HG02973 (cell line): ENCODE measurements around the gene S100A8.

Source experiments
- ATAC-seq: cut with Tn5 transposase; IDR thresholded peaks from one replicate; pipeline ENCODE4 v1.9.1; 2021; ENCODE audit warnings: moderate library complexity; ENCODE audit not compliant: unreplicated experiment

The S100A8 gene

GRCh38 chr1:153364156-153364555 lies 26.7 kb downstream of the S100A8 start:
- ATAC-seq, result no peak

- no peak for ATAC-seq
These were observed 27.2 kb downstream of the S100A8 start for GRCh38 chr1:153363641-153364040.

GRCh38 chr1:153362187-153362775 lies 28.6 kb downstream of the S100A8 start:
- no peak for ATAC-seq

GRCh38 chr1:153361480-153362109 lies 29.3 kb downstream of the S100A8 start:
- no peak for ATAC-seq

GRCh38 chr1:153360592-153361479 lies 30.0 kb downstream of the S100A8 start:
- ATAC-seq, result no peak

- no peak for ATAC-seq
These were observed 30.7 kb downstream of the S100A8 start for GRCh38 chr1:153360190-153360589.

- no peak for ATAC-seq
These were observed 31.6 kb downstream of the S100A8 start for GRCh38 chr1:153359241-153359640.

GRCh38 chr1:153358691-153358975 lies 32.2 kb downstream of the S100A8 start:
- no peak for ATAC-seq

GRCh38 chr1:153357853-153358690 lies 32.8 kb downstream of the S100A8 start, which contains the start of gene S100A9:
Gene S100A9 (plus strand): TSS chr1:153357854. CDS start chr1:153358284, 430 bp downstream.
- no peak for ATAC-seq

GRCh38 chr1:153357076-153357852 lies 33.6 kb downstream of the S100A8 start:
- ATAC-seq, result no peak

GRCh38 chr1:153356392-153357075 lies 34.3 kb downstream of the S100A8 start:
- ATAC-seq, result no peak

- no peak for ATAC-seq
These were observed 35.3 kb downstream of the S100A8 start for GRCh38 chr1:153355445-153356071.

GRCh38 chr1:153354515-153355193 lies 36.2 kb downstream of the S100A8 start:
- ATAC-seq, result no peak

GRCh38 chr1:153353226-153353947 lies 37.5 kb downstream of the S100A8 start:
- ATAC-seq, result no peak

GRCh38 chr1:153352523-153352922 lies 38.4 kb downstream of the S100A8 start:
- ATAC-seq, result no peak

GRCh38 chr1:153350321-153350957 lies 40.4 kb downstream of the S100A8 start:
- ATAC-seq, result no peak
